Fibroblast of villous mesenchyme (primary cell): ENCODE results near the gene UNC5A. TPM values are rescaled to one million over a fixed set of nuclear protein-coding genes. Genes with fewer than 3 reads are reported as not detected.
A peak's percentile ranks its signal among the peaks of the same experiment; 100 is the strongest.
"Not testable (repeated sequence)": the region's sequence is repeated elsewhere in the genome, so short reads cannot be mapped to it uniquely, and the experiment has no call there.

ENCODE experiments used
- DNase-seq: peaks from one replicate; pipeline ENCODE4 v3.0.0-alpha.2; 2010; ENCODE audit warnings: low read depth
- H3K4me3 ChIP-seq: 2 replicates; pipeline ENCODE4 v1.5.1; 2011; ENCODE audit warnings: low read depth, mild to moderate bottlenecking, low read length
- total RNA-seq: library from RNA; depleted of rRNA; stranded (reverse); fragments of >200 nt; gene quantifications from 2 replicates; pipeline ENCODE4 v1.2.3, GENCODE V29; 2012
- TF ChIP-seq, protein P1 (sequence below): IDR thresholded peaks from 2 replicates; pipeline ENCODE4 v1.5.1; 2012; ENCODE audit warnings: low read depth, mild to moderate bottlenecking, low read length; ENCODE audit not compliant: insufficient read depth

UNC5A gene
- total RNA-seq, 1 donor: not detected

GRCh38 chr5:176868126-176868525 is 57.8 kb downstream of the UNC5A start:
- TF ChIP-seq, protein P1, sequence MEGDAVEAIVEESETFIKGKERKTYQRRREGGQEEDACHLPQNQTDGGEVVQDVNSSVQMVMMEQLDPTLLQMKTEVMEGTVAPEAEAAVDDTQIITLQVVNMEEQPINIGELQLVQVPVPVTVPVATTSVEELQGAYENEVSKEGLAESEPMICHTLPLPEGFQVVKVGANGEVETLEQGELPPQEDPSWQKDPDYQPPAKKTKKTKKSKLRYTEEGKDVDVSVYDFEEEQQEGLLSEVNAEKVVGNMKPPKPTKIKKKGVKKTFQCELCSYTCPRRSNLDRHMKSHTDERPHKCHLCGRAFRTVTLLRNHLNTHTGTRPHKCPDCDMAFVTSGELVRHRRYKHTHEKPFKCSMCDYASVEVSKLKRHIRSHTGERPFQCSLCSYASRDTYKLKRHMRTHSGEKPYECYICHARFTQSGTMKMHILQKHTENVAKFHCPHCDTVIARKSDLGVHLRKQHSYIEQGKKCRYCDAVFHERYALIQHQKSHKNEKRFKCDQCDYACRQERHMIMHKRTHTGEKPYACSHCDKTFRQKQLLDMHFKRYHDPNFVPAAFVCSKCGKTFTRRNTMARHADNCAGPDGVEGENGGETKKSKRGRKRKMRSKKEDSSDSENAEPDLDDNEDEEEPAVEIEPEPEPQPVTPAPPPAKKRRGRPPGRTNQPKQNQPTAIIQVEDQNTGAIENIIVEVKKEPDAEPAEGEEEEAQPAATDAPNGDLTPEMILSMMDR: no peak
- H3K4me3 ChIP-seq: no peak overlapping the region
- DNase-seq: no peak

DNA sequence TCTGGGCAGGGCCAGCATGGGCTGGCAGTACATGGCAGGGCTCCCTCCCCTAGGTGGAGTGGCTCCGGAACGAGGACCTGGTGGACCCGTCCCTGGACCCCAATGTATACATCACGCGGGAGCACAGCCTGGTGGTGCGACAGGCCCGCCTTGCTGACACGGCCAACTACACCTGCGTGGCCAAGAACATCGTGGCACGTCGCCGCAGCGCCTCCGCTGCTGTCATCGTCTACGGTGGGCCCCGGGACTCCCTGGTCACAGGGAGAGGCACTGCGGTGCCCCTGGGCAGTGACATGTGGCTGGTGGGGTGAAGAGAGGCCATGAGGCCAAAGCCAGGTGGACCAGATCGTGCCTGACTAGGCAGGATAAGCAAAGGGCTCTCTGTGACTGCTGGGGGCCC is 58.4 kb downstream of the UNC5A start:
- TF ChIP-seq, protein P1: no peak
- DNase-seq: no peak
- H3K4me3 ChIP-seq: no peak overlapping the region

- TF ChIP-seq, protein P1: no peak
- H3K4me3 ChIP-seq: no peak overlapping the region
- no peak for DNase-seq
These were observed 59.2 kb downstream of the UNC5A start for GRCh38 chr5:176869501-176870109.

DNA sequence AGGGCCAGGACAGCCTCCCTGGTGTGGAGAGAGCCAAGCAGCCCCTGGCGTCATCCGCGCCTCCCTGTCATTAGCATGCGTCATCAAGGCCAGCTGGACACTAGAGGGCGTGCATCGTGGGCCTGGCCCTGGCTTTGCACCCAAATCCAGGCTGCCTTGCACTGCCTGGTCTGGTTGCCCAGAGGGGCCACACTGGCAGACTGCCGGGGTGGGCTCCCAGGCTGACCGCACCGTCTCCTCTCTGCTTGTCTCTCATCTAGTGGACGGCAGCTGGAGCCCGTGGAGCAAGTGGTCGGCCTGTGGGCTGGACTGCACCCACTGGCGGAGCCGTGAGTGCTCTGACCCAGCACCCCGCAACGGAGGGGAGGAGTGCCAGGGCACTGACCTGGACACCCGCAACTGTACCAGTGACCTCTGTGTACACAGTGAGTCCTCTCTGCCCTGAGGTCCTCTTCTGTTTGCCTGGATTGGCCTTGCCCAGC is 59.8 kb downstream of the UNC5A start:
- H3K4me3 ChIP-seq: no peak overlapping the region
- TF ChIP-seq, protein P1: peak; percentile 50
- peak; percentile 58 for DNase-seq

DNA sequence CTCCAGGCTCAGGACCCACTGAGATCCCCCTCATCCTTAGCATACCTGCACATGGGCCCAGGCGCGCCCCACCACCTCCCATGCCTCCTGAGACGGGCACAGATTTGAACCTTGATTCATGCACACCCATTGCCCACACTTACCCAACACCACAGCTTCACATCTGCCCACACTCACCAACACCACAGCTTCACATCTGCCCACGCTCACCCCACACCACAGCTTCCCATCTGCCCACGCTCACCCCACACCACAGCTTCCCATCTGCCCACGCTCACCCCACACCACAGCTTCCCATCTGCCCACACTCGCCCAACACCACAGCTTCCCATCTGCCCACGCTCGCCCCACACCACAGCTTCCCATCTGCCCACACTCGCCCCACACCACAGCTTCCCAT is 60.3 kb downstream of the UNC5A start:
- DNase-seq, H3K4me3 ChIP-seq: not testable (repeated sequence)

- DNase-seq, H3K4me3 ChIP-seq: not testable (repeated sequence)
These were observed 62.2 kb downstream of the UNC5A start for GRCh38 chr5:176872586-176872985.

GRCh38 chr5:176873011-176873410 is 62.7 kb downstream of the UNC5A start:
- DNase-seq, H3K4me3 ChIP-seq: not testable (repeated sequence)

DNA sequence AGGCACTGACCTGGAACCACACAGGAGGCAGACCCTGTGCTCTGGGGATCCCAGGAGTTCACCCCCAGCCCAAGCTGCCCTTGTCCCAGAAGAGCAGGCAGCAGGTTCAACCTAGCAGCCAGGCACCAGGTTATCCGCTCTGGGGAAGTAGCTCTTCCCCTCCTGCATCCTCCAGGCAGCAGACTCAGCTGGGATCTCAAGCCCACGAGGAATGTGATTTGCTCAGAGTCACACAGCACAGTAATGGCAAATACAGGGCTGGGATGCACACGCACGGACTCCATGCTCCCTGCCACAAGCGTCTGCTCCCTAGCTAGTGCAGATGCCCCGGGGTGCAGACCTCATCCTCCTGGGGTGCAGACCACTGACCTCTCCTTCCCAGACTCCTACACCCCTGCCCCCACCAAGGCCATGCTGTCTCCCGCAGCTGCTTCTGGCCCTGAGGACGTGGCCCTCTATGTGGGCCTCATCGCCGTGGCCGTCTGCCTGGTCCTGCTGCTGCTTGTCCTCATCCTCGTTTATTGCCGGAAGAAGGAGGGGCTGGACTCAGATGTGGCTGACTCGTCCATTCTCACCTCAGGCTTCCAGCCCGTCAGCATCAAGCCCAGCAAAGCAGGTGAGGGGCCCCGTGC is 63.3 kb downstream of the UNC5A start:
- TF ChIP-seq, protein P1: no peak
- no peak for DNase-seq
- no peak overlapping the region for H3K4me3 ChIP-seq
